GM23338 (cell line): ENCODE data around the gene GLT6D1.

Source experiments
- CREB1 ChIP-seq: fragments of 250-450 bp; sonication (Bioruptor Pico); IDR thresholded peaks from 2 replicates; pipeline ENCODE4 v1.5.0; 2020; ENCODE audit warnings: low read depth, mild to moderate bottlenecking, moderate library complexity
- EZH2 ChIP-seq: fragments of 200-600 bp; sonication (generic); IDR thresholded peaks from one replicate; pipeline ENCODE4 v1.8.0; 2017; ENCODE audit warnings: antibody characterized with exemption, mild to moderate bottlenecking, low read depth; ENCODE audit not compliant: unreplicated experiment
- EZH2phosphoT487 ChIP-seq: fragments of 200-600 bp; sonication (generic); IDR thresholded peaks from one replicate; pipeline ENCODE4 v1.8.1; 2018; ENCODE audit warnings: antibody characterized with exemption; ENCODE audit not compliant: unreplicated experiment
- JUNB ChIP-seq: IDR thresholded peaks from one replicate; pipeline ENCODE4 v1.6.1; 2016; ENCODE audit warnings: antibody characterized with exemption; ENCODE audit not compliant: unreplicated experiment
- NANOG ChIP-seq: IDR thresholded peaks from 2 replicates; pipeline ENCODE4 v1.6.1; 2016; ENCODE audit warnings: antibody characterized with exemption, borderline replicate concordance
- POLR2AphosphoS5 ChIP-seq: IDR thresholded peaks from 2 replicates; pipeline ENCODE4 v1.6.1; 2016; ENCODE audit warnings: antibody characterized with exemption, low read depth
- STAT1 ChIP-seq: IDR thresholded peaks from one replicate; pipeline ENCODE4 v1.6.1; 2016; ENCODE audit warnings: antibody characterized with exemption; ENCODE audit not compliant: unreplicated experiment
- ZNF114 ChIP-seq: fragments of 250-450 bp; sonication (Bioruptor Pico); IDR thresholded peaks from 2 replicates; pipeline ENCODE4 v1.5.0; 2020; ENCODE audit warnings: mild to moderate bottlenecking, moderate library complexity
- ZNF331 ChIP-seq: fragments of 250-450 bp; sonication (Bioruptor Pico); IDR thresholded peaks from 2 replicates; pipeline ENCODE4 v1.5.0; 2020; ENCODE audit warnings: low read depth, mild to moderate bottlenecking, moderate library complexity
- TF ChIP-seq, protein P1 (sequence below), 2 experiments: fragments of 200-600 bp in 1 of 2; sonication (generic) in 1 of 2; conservative IDR thresholded peaks; 2 replicates each; pipeline versions ENCODE4 v1.5.1 to v1.6.1; 2016 to 2017; ENCODE audit warnings: antibody characterized with exemption in 2 of 2, low read depth in 2 of 2, mild to moderate bottlenecking in 2 of 2, moderate library complexity in 1 of 2
- TF ChIP-seq, protein P2 (sequence below): IDR thresholded peaks from one replicate; pipeline ENCODE4 v1.6.1; 2018; ENCODE audit warnings: antibody characterized with exemption; ENCODE audit not compliant: unreplicated experiment
- TF ChIP-seq, protein P3 (sequence below): IDR thresholded peaks from 2 replicates; pipeline ENCODE4 v1.6.1; 2016; ENCODE audit warnings: antibody characterized with exemption

GRCh38 chr9:135664801-135665794 lies 25.8 kb upstream of the GLT6D1 start:
- TF ChIP-seq, protein P1, sequence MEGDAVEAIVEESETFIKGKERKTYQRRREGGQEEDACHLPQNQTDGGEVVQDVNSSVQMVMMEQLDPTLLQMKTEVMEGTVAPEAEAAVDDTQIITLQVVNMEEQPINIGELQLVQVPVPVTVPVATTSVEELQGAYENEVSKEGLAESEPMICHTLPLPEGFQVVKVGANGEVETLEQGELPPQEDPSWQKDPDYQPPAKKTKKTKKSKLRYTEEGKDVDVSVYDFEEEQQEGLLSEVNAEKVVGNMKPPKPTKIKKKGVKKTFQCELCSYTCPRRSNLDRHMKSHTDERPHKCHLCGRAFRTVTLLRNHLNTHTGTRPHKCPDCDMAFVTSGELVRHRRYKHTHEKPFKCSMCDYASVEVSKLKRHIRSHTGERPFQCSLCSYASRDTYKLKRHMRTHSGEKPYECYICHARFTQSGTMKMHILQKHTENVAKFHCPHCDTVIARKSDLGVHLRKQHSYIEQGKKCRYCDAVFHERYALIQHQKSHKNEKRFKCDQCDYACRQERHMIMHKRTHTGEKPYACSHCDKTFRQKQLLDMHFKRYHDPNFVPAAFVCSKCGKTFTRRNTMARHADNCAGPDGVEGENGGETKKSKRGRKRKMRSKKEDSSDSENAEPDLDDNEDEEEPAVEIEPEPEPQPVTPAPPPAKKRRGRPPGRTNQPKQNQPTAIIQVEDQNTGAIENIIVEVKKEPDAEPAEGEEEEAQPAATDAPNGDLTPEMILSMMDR (conservative IDR thresholded peaks at IDR 0.05; ENCODE audit: low read depth in 2 of 2) = no peak
- TF ChIP-seq POLR2AphosphoS5 (no peak), CREB1 (CRISPR knock-in tag) (no peak), EZH2phosphoT487 (no peak), EZH2 (no peak), ZNF331 (CRISPR knock-in tag) (no peak), JUNB (no peak), NANOG (no peak), STAT1 (no peak), ZNF114 (CRISPR knock-in tag) (no peak)
- TF ChIP-seq, protein P2, sequence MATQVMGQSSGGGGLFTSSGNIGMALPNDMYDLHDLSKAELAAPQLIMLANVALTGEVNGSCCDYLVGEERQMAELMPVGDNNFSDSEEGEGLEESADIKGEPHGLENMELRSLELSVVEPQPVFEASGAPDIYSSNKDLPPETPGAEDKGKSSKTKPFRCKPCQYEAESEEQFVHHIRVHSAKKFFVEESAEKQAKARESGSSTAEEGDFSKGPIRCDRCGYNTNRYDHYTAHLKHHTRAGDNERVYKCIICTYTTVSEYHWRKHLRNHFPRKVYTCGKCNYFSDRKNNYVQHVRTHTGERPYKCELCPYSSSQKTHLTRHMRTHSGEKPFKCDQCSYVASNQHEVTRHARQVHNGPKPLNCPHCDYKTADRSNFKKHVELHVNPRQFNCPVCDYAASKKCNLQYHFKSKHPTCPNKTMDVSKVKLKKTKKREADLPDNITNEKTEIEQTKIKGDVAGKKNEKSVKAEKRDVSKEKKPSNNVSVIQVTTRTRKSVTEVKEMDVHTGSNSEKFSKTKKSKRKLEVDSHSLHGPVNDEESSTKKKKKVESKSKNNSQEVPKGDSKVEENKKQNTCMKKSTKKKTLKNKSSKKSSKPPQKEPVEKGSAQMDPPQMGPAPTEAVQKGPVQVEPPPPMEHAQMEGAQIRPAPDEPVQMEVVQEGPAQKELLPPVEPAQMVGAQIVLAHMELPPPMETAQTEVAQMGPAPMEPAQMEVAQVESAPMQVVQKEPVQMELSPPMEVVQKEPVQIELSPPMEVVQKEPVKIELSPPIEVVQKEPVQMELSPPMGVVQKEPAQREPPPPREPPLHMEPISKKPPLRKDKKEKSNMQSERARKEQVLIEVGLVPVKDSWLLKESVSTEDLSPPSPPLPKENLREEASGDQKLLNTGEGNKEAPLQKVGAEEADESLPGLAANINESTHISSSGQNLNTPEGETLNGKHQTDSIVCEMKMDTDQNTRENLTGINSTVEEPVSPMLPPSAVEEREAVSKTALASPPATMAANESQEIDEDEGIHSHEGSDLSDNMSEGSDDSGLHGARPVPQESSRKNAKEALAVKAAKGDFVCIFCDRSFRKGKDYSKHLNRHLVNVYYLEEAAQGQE = no peak
- TF ChIP-seq, protein P3, sequence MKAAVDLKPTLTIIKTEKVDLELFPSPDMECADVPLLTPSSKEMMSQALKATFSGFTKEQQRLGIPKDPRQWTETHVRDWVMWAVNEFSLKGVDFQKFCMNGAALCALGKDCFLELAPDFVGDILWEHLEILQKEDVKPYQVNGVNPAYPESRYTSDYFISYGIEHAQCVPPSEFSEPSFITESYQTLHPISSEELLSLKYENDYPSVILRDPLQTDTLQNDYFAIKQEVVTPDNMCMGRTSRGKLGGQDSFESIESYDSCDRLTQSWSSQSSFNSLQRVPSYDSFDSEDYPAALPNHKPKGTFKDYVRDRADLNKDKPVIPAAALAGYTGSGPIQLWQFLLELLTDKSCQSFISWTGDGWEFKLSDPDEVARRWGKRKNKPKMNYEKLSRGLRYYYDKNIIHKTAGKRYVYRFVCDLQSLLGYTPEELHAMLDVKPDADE = no peak
